Stimulated activated CD4-positive, alpha-beta T cell treated with anti-CD3 and anti-CD28 coated beads, Interleukin-1b, Interleukin-23, amount 100 ng/mL, for 48 hours (primary cell): ENCODE data around the gene MLPH.
"Not testable (repeated sequence)": the region's sequence is repeated elsewhere in the genome, so short reads cannot be mapped to it uniquely, and the experiment has no call there.

ENCODE experiments used
- DNase-seq: peaks from one replicate; pipeline ENCODE4 v3.0.0-alpha.2; 2020

Gene MLPH

DNA sequence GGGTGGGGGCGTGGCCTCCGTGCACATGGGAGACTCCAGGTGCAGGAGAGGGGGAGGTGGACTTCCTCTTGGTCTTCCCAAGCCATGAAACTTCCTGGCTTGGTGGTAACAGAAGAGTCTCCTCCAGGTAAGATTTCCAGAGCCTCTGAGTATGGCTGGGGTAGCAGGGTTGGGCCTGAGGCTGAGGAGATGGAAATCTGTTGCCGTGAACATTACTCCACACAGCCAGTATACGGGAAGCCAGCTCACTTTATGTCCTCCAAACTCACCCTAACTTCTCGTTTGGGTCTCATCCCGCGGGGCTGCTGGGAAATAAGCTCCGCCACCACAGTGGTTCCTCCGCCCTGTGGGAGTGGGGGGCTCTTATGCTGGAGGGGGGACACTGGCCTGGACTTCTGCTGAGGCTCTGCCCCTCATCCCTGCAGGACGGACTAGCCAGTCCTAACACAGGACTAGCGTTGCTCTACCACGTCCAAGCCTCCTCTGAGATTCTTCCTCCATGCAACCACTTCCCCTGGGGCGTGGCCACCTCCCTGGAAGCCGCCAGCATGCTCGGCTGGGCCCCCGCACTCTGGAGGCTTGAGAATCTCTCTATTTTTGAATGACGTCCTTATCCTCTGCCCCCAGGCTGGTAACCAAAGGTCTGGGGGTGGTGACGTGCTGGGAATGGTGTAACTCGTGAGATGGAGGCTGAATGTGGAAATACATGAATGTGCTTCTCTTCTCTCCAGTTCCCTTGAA is 104.3 kb downstream of the MLPH start:
- no peak for DNase-seq

- DNase-seq = no peak
Measured at GRCh38 chr2:237592425-237592980, 105.5 kb downstream of the MLPH start.

GRCh38 chr2:237593036-237593435 is 106.0 kb downstream of the MLPH start:
- DNase-seq = no peak

GRCh38 chr2:237593596-237594320 is 106.7 kb downstream of the MLPH start:
- no peak for DNase-seq

DNA sequence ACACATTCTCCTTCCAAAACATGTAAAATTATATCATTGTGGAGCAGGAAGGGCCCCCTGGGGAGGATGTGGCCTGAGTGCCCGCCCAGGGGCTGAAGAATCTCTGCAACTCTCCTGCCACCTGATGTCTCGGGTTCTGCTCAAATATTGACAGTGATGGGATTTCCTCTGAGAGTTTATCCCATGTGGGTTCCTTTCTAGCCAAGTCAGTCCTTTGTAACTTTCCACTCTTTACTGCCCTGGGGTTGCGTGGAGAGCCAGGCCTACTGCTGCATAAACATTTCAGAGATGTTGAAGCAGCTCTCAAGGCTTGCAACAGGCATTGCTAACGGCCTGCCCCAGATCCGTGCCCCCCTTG is 107.4 kb downstream of the MLPH start:
- DNase-seq = no peak

DNA sequence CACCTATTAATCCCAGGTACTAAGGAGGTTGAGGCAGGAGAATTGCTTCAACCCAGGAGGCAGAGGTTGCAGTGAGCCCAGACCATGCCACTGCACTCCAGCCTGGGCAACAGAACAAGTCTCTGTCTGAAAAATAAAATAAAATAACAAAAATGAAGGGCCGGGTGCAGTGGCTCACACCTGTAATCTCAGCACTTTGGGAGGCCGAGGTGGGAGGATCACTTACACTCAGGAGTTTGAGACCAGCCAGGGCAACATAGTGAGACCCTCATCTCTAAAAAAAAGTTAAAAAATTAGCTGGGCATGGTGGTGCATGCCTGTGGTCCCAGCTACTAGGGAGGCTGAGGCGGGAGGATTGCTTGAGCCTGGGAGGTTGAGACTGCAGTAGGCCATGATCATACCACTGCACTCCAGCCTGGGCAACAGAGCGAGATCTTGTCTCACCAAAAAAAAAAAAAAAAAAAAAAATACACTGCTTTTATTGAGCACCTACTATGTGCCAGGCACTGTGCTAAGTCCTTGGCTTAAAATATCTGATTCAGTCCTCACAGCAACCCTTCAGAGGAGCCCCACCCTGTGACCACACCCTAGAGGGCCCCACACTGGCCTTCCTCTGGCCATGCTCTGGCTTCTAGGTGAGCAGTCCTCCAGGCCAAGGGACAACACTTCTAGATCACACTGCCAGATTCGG is 108.9 kb downstream of the MLPH start:
- not testable (repeated sequence) for DNase-seq

DNA sequence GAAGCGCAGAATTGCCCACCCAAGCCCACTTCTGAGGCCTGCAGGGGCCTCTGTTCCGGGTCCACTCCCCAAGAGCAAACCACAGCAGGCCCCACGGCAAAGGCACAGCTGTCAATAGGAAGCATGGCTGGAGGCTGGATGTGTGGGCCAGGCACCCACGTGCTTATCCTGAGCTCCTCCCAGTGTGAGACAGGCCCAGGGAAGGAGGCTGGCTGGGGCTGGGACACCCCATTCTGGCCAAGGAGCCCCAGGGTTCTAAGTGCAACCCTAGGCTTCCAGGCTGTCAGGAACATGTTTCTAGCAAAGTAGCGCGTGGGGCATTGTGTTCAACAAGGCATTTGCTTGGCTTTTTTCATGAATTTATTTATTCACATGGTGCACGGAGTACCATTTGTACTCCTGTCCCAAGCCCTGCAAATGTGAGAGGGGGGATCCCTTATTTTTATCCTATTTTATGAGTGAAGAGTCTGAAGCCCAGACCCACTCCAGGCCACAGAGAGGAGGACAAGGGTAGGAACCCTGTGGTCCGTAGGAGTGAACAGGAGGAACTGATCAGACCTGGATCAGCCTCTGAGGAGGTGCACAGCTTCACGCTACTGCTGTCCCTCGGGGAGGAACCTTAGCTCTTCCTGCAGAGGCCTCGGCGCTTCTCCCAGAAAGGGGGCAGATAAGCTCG is 109.6 kb downstream of the MLPH start:
- no peak for DNase-seq

- no peak for DNase-seq
Measured at GRCh38 chr2:237597196-237598145, 110.4 kb downstream of the MLPH start.

DNA sequence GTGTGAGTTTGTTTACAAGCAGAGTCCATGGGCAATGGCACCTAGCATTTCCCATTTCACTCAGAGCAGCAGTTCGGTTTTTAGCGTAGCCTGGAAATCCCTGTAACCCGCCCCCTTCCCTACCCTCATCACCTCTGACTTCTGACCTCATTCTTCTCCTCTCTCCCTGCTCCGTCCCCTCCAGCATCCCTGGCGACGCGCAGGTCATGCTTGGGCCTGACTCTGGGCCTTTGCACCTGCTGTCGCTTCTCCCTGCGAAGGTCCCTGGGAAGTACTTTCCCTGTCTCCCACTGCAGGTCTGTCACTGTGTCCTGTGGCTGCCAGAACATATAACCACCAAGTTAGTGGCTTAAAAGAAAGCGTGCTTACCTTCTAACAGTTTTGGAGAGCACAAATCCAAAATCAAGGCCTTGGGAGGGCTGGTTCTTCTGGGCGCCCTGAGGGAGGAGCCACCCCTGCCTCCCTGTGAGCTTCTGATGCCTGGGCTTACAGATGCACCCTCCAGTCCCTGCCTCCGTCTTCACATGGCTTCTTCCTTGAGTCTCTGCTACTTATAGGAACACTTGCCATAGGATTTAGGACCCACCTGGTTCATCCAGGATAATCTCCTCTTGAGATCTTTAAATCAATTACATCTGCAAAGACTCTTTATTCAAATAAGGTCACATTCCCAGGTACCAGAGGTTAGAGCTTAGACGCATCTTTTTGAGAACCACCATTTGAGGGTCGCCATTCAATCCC is 111.6 kb downstream of the MLPH start:
- DNase-seq = no peak

DNA sequence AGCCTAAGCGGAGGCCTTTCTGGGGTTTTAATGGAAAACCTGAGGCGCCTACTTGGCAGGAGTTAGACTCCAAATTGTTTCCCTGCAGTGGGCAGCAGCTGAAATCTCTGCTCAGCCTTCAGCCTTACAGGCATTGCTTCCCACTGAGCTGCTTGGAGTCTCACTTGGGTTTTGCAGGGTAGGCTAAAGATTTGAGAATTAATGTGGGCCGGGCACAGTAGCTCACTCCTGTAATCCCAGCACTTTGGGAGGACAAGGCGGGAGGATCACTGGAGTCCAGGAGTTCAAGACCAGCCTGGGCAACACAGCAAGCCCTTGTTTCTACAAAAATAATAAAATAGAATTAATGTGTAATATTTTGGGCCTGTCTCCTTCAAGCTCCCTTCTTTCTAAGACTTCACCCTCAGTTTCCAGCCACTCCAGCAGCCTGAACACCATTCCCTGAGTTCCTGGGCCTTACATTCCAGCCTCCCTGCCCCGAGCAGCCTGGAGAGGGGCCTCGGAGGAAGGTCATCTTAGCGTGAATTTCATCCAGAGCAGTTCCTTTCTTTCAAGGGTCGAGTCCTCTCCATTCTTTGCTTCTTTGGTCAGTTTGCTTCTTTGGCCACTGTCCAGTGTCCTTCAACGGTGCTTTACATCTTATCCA is 112.5 kb downstream of the MLPH start:
- DNase-seq = no peak

- no peak for DNase-seq
Measured at GRCh38 chr2:237600205-237600846, 113.3 kb downstream of the MLPH start.

- DNase-seq = no peak
Measured at GRCh38 chr2:237601453-237602116, 114.5 kb downstream of the MLPH start.

GRCh38 chr2:237602409-237602808 is 115.4 kb downstream of the MLPH start:
- DNase-seq = no peak

DNA sequence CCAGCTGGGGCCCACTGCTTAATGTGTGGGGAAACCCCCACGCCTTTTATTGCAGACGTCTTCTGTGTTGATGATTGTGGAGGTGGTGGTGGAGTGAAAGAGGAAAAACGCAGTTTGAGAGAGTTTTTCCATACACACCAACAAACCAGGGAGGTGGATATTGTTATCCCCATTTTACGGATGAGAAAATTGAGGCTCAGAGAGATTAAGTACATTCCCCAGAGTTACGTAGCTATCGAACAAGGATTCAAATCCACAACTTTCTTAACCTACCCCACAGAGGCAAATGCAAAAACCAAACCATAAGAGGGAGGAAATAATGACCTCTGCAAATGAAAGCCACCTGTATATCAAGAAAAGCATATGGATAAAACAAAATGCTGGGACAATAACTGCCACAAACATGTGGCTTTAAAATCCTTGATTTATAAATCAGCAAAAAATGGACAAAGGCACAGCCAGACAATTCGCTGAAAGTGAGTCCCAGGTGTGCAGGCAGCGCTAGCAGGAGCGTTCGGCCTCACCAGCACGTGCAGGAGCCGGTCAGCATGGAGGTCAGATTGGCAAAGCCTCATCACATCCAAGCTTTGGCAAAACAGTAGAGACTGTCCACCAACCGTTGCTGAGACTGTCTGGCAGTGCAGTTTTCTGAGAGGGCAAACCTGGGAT is 116.1 kb downstream of the MLPH start:
- no peak for DNase-seq

DNA sequence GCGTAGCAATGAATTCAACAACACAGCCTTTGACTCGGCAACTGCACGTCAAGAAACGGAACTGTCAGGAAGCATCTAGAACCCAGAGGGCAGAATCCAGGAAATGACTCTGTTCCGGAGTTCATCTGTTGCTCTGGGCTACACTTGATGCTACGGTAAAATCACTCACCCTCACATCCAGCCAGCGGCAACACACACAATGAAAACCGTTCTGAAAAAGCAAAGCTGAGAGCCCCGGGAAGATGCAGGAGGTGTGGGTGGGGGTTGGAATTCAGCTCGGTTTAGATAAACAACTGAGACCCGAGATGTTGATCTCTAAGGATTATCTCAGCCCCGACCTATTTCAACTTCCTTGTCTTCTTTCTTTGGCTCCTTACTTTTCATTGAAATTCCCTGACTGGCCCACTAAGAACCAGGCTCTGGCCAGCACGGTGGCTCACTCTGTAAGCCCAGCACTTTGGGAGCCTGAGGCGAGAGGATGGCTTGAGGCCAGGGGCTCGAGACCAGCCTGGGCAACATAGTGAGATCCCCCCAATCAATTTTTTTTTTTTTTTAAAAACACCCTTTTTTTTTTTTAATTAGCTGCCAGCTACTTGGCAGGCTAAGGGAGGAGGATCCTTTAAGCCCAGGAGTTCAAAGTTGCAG is 116.8 kb downstream of the MLPH start:
- DNase-seq = peak; percentile 41

DNA sequence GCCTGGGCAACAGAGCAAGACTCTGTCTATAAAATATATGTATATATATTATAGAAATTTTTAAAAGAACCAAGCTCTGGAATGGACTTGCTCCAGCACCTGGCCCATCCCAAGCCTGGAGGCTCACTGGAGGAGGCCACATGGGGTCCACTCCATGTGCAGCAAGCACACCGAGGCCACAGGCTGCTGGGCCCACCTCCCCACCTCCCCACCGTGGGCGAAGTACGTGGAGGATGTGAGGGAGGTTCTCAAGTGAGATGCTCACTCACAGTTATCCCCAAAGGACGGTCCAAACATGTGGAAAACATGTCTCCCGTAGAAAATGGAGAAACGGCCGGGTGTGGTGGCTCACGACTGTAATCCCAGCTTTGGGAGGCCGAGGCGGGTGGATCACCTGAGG is 117.3 kb downstream of the MLPH start:
- no peak for DNase-seq
